HEK293 (cell line): ENCODE measurements around the gene RRP9.

ENCODE experiments used
- CTCF ChIA-PET: fragments of 350-600 bp; formaldehyde crosslinking; extraction: SDS; loops from one replicate; lab custom pipeline; 2021; ENCODE audit warnings: antibody characterized with exemption; lab: Yijun Ruan, JAX
- POLR2A ChIA-PET: fragments of 300-600 bp; formaldehyde crosslinking; extraction: SDS; loops from one replicate; lab custom pipeline; 2020; ENCODE audit warnings: antibody characterized with exemption, inconsistent platforms; lab: Yijun Ruan, JAX
- H3K27ac ChIP-seq: fragments of 200-500 bp; sonication (Bioruptor generic); 2 replicates; pipeline ENCODE4 v1.5.1; 2014; ENCODE audit warnings: low read depth, low read length, control low read depth, inconsistent platforms; ENCODE audit errors: extremely low read depth
- H3K36me3 ChIP-seq, 2 experiments: fragments of 200-500 bp in 1 of 2; sonication (Bioruptor generic) in 1 of 2; 1 replicate in 1 of 2; 2 replicates in 1 of 2; pipeline ENCODE4 v1.5.1; 2014 to 2017; ENCODE audit warnings: inconsistent platforms in 2 of 2, low read length in 2 of 2; ENCODE audit not compliant: control insufficient read depth in 2 of 2, insufficient read depth in 1 of 2
- H3K4me1 ChIP-seq: fragments of 200-500 bp; sonication (Bioruptor generic); 2 replicates; pipeline ENCODE4 v1.5.1; 2014; ENCODE audit warnings: mild to moderate bottlenecking, low read length, inconsistent platforms; ENCODE audit not compliant: control insufficient read depth, insufficient read depth
- H3K4me3 ChIP-seq: 2 replicates; pipeline ENCODE4 v1.5.1; 2011; ENCODE audit warnings: low read depth, mild to moderate bottlenecking, control low read depth, low read length, moderate library complexity
- H3K9me3 ChIP-seq: fragments of 200-500 bp; sonication (Bioruptor generic); 2 replicates; pipeline ENCODE4 v1.5.1; 2014; ENCODE audit warnings: low read depth, low read length, inconsistent platforms; ENCODE audit not compliant: control insufficient read depth, insufficient read depth
- BCL11B ChIP-seq: fragments of 450-650 bp; formaldehyde crosslinking; IDR thresholded peaks from 2 replicates; pipeline ENCODE4 v1.5.1; 2016; ENCODE audit warnings: low read depth, missing biosample characterization, missing genetic modification characterization
- GLIS1 ChIP-seq: fragments of 450-650 bp; formaldehyde crosslinking; IDR thresholded peaks from 2 replicates; pipeline ENCODE4 v1.5.1; 2016; ENCODE audit warnings: missing biosample characterization, missing genetic modification characterization
- IKZF3 ChIP-seq: fragments of 450-650 bp; IDR thresholded peaks from 2 replicates; pipeline ENCODE4 v1.5.0; 2018; ENCODE audit warnings: missing biosample characterization, mild to moderate bottlenecking, missing genetic modification characterization, moderate library complexity
- TCF7L2 ChIP-seq: IDR thresholded peaks from 2 replicates; pipeline ENCODE4 v1.6.1; 2011; ENCODE audit warnings: low read depth, mild to moderate bottlenecking, inconsistent platforms, low read length, moderate library complexity, borderline replicate concordance
- TRIM28 ChIP-seq: IDR thresholded peaks from 2 replicates; pipeline ENCODE4 v1.6.1; 2011; ENCODE audit warnings: low read length, control low read depth, borderline replicate concordance
- YY2 ChIP-seq: fragments of 450-650 bp; formaldehyde crosslinking; IDR thresholded peaks from 2 replicates; pipeline ENCODE4 v1.5.1; 2016; ENCODE audit warnings: missing biosample characterization, missing genetic modification characterization
- ZBTB21 ChIP-seq: fragments of 450-650 bp; formaldehyde crosslinking; IDR thresholded peaks from 2 replicates; pipeline ENCODE4 v1.5.1; 2017; ENCODE audit warnings: missing biosample characterization, missing genetic modification characterization
- ZBTB48 ChIP-seq: fragments of 450-650 bp; formaldehyde crosslinking; IDR thresholded peaks from 2 replicates; pipeline ENCODE4 v1.5.1; 2016; ENCODE audit warnings: missing biosample characterization, missing genetic modification characterization
- ZFHX2 ChIP-seq: fragments of 450-650 bp; formaldehyde crosslinking; conservative IDR thresholded peaks from 2 replicates; pipeline ENCODE4 v1.5.1; 2016; ENCODE audit warnings: missing biosample characterization, missing genetic modification characterization
- ZIC2 ChIP-seq: fragments of 450-650 bp; formaldehyde crosslinking; IDR thresholded peaks from 2 replicates; pipeline ENCODE4 v1.5.1; 2016; ENCODE audit warnings: missing biosample characterization, missing genetic modification characterization
- ZNF121 ChIP-seq: fragments of 450-650 bp; formaldehyde crosslinking; IDR thresholded peaks from 2 replicates; pipeline ENCODE4 v1.5.1; 2016; ENCODE audit warnings: missing biosample characterization, missing genetic modification characterization
- ZNF157 ChIP-seq: fragments of 450-650 bp; formaldehyde crosslinking; IDR thresholded peaks from 2 replicates; pipeline ENCODE4 v1.5.1; 2016; ENCODE audit warnings: missing biosample characterization, missing genetic modification characterization
- ZNF169 ChIP-seq: fragments of 450-650 bp; formaldehyde crosslinking; IDR thresholded peaks from 2 replicates; pipeline ENCODE4 v1.5.1; 2016; ENCODE audit warnings: missing biosample characterization, missing genetic modification characterization
- ZNF184 ChIP-seq: fragments of 450-650 bp; IDR thresholded peaks from 2 replicates; pipeline ENCODE4 v1.5.1; 2018; ENCODE audit warnings: missing biosample characterization, mild to moderate bottlenecking, missing genetic modification characterization
- ZNF2 ChIP-seq: fragments of 450-650 bp; formaldehyde crosslinking; IDR thresholded peaks from 2 replicates; pipeline ENCODE4 v1.5.1; 2016; ENCODE audit warnings: missing biosample characterization, missing genetic modification characterization
- ZNF211 ChIP-seq: fragments of 450-650 bp; formaldehyde crosslinking; IDR thresholded peaks from 2 replicates; pipeline ENCODE4 v1.5.1; 2016; ENCODE audit warnings: low read depth, missing biosample characterization, missing genetic modification characterization
- ZNF223 ChIP-seq: fragments of 450-650 bp; formaldehyde crosslinking; IDR thresholded peaks from 2 replicates; pipeline ENCODE4 v1.5.1; 2016; ENCODE audit warnings: missing biosample characterization, missing genetic modification characterization
- ZNF292 ChIP-seq: fragments of 450-650 bp; formaldehyde crosslinking; IDR thresholded peaks from 2 replicates; pipeline ENCODE4 v1.5.1; 2016; ENCODE audit warnings: low read depth, missing biosample characterization, missing genetic modification characterization, borderline replicate concordance
- ZNF324 ChIP-seq: fragments of 450-650 bp; formaldehyde crosslinking; IDR thresholded peaks from 2 replicates; pipeline ENCODE4 v1.5.1; 2016; ENCODE audit warnings: missing biosample characterization, missing genetic modification characterization
- ZNF354C ChIP-seq: fragments of 450-650 bp; formaldehyde crosslinking; IDR thresholded peaks from 2 replicates; pipeline ENCODE4 v1.5.1; 2016; ENCODE audit warnings: missing biosample characterization, missing genetic modification characterization, low read depth, borderline replicate concordance
- ZNF366 ChIP-seq: fragments of 450-650 bp; formaldehyde crosslinking; conservative IDR thresholded peaks from 2 replicates; pipeline ENCODE4 v1.5.1; 2016; ENCODE audit warnings: missing biosample characterization, missing genetic modification characterization
- ZNF416 ChIP-seq: fragments of 450-650 bp; formaldehyde crosslinking; IDR thresholded peaks from 2 replicates; pipeline ENCODE4 v1.5.1; 2016; ENCODE audit warnings: missing biosample characterization, missing genetic modification characterization
- ZNF510 ChIP-seq: fragments of 450-650 bp; formaldehyde crosslinking; IDR thresholded peaks from 2 replicates; pipeline ENCODE4 v1.5.1; 2018; ENCODE audit warnings: mild to moderate bottlenecking, missing genetic modification characterization, missing biosample characterization; ENCODE audit not compliant: insufficient replicate concordance
- ZNF513 ChIP-seq: fragments of 450-650 bp; IDR thresholded peaks from 2 replicates; pipeline ENCODE4 v1.5.1; 2018; ENCODE audit warnings: missing biosample characterization, missing genetic modification characterization
- ZNF518A ChIP-seq: fragments of 450-650 bp; formaldehyde crosslinking; conservative IDR thresholded peaks from 2 replicates; pipeline ENCODE4 v1.5.1; 2016; ENCODE audit warnings: low read depth, missing biosample characterization, missing genetic modification characterization
- ZNF521 ChIP-seq: fragments of 450-650 bp; formaldehyde crosslinking; IDR thresholded peaks from 2 replicates; pipeline ENCODE4 v1.5.1; 2017; ENCODE audit warnings: missing biosample characterization, mild to moderate bottlenecking, missing genetic modification characterization
- ZNF555 ChIP-seq: fragments of 450-650 bp; formaldehyde crosslinking; conservative IDR thresholded peaks from 2 replicates; pipeline ENCODE4 v1.5.1; 2017; ENCODE audit warnings: missing biosample characterization, mild to moderate bottlenecking, missing genetic modification characterization, inconsistent platforms
- ZNF558 ChIP-seq: fragments of 450-650 bp; formaldehyde crosslinking; IDR thresholded peaks from 2 replicates; pipeline ENCODE4 v1.5.1; 2016; ENCODE audit warnings: missing biosample characterization, missing genetic modification characterization
- ZNF596 ChIP-seq: fragments of 450-650 bp; IDR thresholded peaks from 2 replicates; pipeline ENCODE4 v1.5.0; 2018; ENCODE audit warnings: missing biosample characterization, mild to moderate bottlenecking, missing genetic modification characterization, moderate library complexity
- ZNF645 ChIP-seq: fragments of 450-650 bp; formaldehyde crosslinking; IDR thresholded peaks from 2 replicates; pipeline ENCODE4; 2016; ENCODE audit warnings: missing biosample characterization, missing genetic modification characterization
- ZNF654 ChIP-seq: fragments of 450-650 bp; formaldehyde crosslinking; IDR thresholded peaks from 2 replicates; pipeline ENCODE4 v1.5.1; 2016; ENCODE audit warnings: low read depth, missing biosample characterization, missing genetic modification characterization
- ZNF747 ChIP-seq: fragments of 450-650 bp; formaldehyde crosslinking; IDR thresholded peaks from 2 replicates; pipeline ENCODE4 v1.5.1; 2016; ENCODE audit warnings: missing biosample characterization, missing genetic modification characterization
- ZNF830 ChIP-seq: fragments of 450-650 bp; IDR thresholded peaks from 2 replicates; pipeline ENCODE4 v1.5.0; 2018; ENCODE audit warnings: missing biosample characterization, missing genetic modification characterization, low read depth, mild to moderate bottlenecking, moderate library complexity

Gene RRP9

GRCh38 chr3:51897391-51897790 is 44.3 kb downstream of the RRP9 start:
- POLR2A ChIA-PET: no interaction called here
- CTCF ChIA-PET: no interaction called here
- H3K27ac ChIP-seq: no peak overlapping the region

GRCh38 chr3:51896607-51897305 is 44.9 kb downstream of the RRP9 start:
- Histone ChIP-seq H3K4me1 (no peaks in the 10 kb centered on the region), H3K36me3 (no peaks in the 10 kb centered on the region), H3K4me3 (no peak overlapping the region), H3K9me3 (no peaks in the 10 kb centered on the region), H3K27ac (no peak overlapping the region)
- POLR2A ChIA-PET: no interaction called here
- CTCF ChIA-PET: no interaction called here
- TF ChIP-seq ZNF169 (tag by site-specific recombination) (no peak), ZNF292 (tag by site-specific recombination) (no peak), ZNF558 (no peak), ZNF2 (tag by site-specific recombination) (no peak), ZFHX2 (tag by site-specific recombination) (no peak), ZNF747 (tag by site-specific recombination) (no peak), ZBTB48 (tag by site-specific recombination) (no peak), GLIS1 (tag by site-specific recombination) (no peak), TRIM28 (no peak), ZNF513 (tag by site-specific recombination) (no peak), ZNF510 (no peak), ZBTB21 (tag by site-specific recombination) (no peak), YY2 (tag by site-specific recombination) (no peak), BCL11B (tag by site-specific recombination) (no peak), ZNF518A (tag by site-specific recombination) (no peak), ZNF830 (no peak), ZNF354C (tag by site-specific recombination) (no peak), ZNF645 (no peak)

More at GRCh38 chr3:51897391-51897790, 44.3 kb downstream of the RRP9 start:
- H3K4me1 ChIP-seq: no peaks in the 10 kb centered on the region
- TF ChIP-seq ZNF521 (tag by site-specific recombination): no peak
- TF ChIP-seq ZNF366 (tag by site-specific recombination): no peak
- TF ChIP-seq ZNF416: no peak
- TF ChIP-seq ZNF555 (tag by site-specific recombination): no peak
- TF ChIP-seq ZNF324 (tag by site-specific recombination): no peak
- TF ChIP-seq ZNF596 (tag by site-specific recombination): no peak
- no peak for TF ChIP-seq ZNF184 (tag by site-specific recombination)
- TF ChIP-seq ZNF157 (tag by site-specific recombination): no peak
- TF ChIP-seq IKZF3: no peak
- no peak for TF ChIP-seq ZNF121
- no peak for TF ChIP-seq ZNF211 (tag by site-specific recombination)
- no peak for TF ChIP-seq ZNF223 (tag by site-specific recombination)
- no peak for TF ChIP-seq TCF7L2
- TF ChIP-seq ZNF654 (tag by site-specific recombination): no peak
- TF ChIP-seq ZIC2 (tag by site-specific recombination): no peak
- H3K9me3 ChIP-seq: no peaks in the 10 kb centered on the region
- no peak overlapping the region for H3K4me3 ChIP-seq
- no peaks in the 10 kb centered on the region for H3K36me3 ChIP-seq
